Measurements from ENCODE around the gene CDCA4.

Gene CDCA4

GRCh38 chr14:104989236-104989950 lies 31.5 kb downstream of the CDCA4 start:
- no peak overlapping the region for H3K4me3 Mint-ChIP-seq
- ATAC-seq (ENCODE audit: low read depth), result no peak
- H3K36me3 Mint-ChIP-seq, result peaks cover 2% of the 10 kb centered on the region
- DNase-seq (ENCODE audit: low spot score in 2 of 2), result no peak
- H3K9me3 Mint-ChIP-seq, result no peaks in the 10 kb centered on the region
- H3K27ac Mint-ChIP-seq, result no peak overlapping the region
- peaks cover 3% of the 10 kb centered on the region for H3K27me3 Mint-ChIP-seq
- H3K4me1 Mint-ChIP-seq, result peaks cover 9% of the 10 kb centered on the region

- peaks cover 10% of the 10 kb centered on the region for H3K4me1 Mint-ChIP-seq
- H3K36me3 Mint-ChIP-seq, result peaks cover 2% of the 10 kb centered on the region
- ATAC-seq (ENCODE audit: low read depth), result no peak
- peak overlapping the region; percentile 63 for H3K27ac Mint-ChIP-seq
- peak in 1 of 2 donors; percentile 23 for DNase-seq (ENCODE audit: low spot score in 2 of 2)
- no peaks in the 10 kb centered on the region for H3K9me3 Mint-ChIP-seq
- H3K4me3 Mint-ChIP-seq, result peak overlapping the region; percentile 77
- H3K27me3 Mint-ChIP-seq, result peaks cover 3% of the 10 kb centered on the region
Observed at GRCh38 chr14:104986487-104987164, 34.3 kb downstream of the CDCA4 start.

GRCh38 chr14:104985675-104986486 lies 35.0 kb downstream of the CDCA4 start, which contains the start of gene CLBA1:
CLBA1 (plus strand) TSS chr14:104985788; CDS start chr14:104986432, 644 bp downstream.
- ATAC-seq (ENCODE audit: low read depth) (peak; percentile 97), DNase-seq (ENCODE audit: low spot score in 2 of 2) (peak; percentile 77 to 85)
- Mint-ChIP-seq H3K9me3 (no peaks in the 10 kb centered on the region), H3K27me3 (peaks cover 3% of the 10 kb centered on the region), H3K4me3 (peak within 1 kb of the TSS; percentile 83), H3K36me3 (peaks cover 2% of the 10 kb centered on the region), H3K4me1 (peaks cover 10% of the 10 kb centered on the region), H3K27ac (peak within 1 kb of the TSS; percentile 91)

GRCh38 chr14:104984056-104984894 lies 36.6 kb downstream of the CDCA4 start:
- H3K36me3 Mint-ChIP-seq, result peaks cover 2% of the 10 kb centered on the region
- peaks cover 8% of the 10 kb centered on the region for H3K27me3 Mint-ChIP-seq
- peak overlapping the region; percentile 83 for H3K4me3 Mint-ChIP-seq
- H3K9me3 Mint-ChIP-seq, result no peaks in the 10 kb centered on the region
- DNase-seq (ENCODE audit: low spot score in 2 of 2), result no peak
- no peak for ATAC-seq (ENCODE audit: low read depth)
- H3K27ac Mint-ChIP-seq, result peak overlapping the region; percentile 91
- H3K4me1 Mint-ChIP-seq, result peaks cover 15% of the 10 kb centered on the region

GRCh38 chr14:104983231-104983721 lies 37.6 kb downstream of the CDCA4 start:
- no peak overlapping the region for H3K4me3 Mint-ChIP-seq
- no peak overlapping the region for H3K27ac Mint-ChIP-seq
- H3K4me1 Mint-ChIP-seq, result peaks cover 17% of the 10 kb centered on the region
- H3K9me3 Mint-ChIP-seq, result no peaks in the 10 kb centered on the region
- H3K36me3 Mint-ChIP-seq, result peaks cover 2% of the 10 kb centered on the region
- ATAC-seq (ENCODE audit: low read depth), result no peak
- H3K27me3 Mint-ChIP-seq, result peaks cover 14% of the 10 kb centered on the region
- DNase-seq (ENCODE audit: low spot score in 2 of 2), result no peak

- ATAC-seq (ENCODE audit: low read depth) (no peak), DNase-seq (ENCODE audit: low spot score in 2 of 2) (no peak)
- Mint-ChIP-seq H3K4me1 (peaks cover 18% of the 10 kb centered on the region), H3K36me3 (peaks cover 2% of the 10 kb centered on the region), H3K27ac (no peak overlapping the region), H3K4me3 (no peak overlapping the region), H3K9me3 (no peaks in the 10 kb centered on the region), H3K27me3 (peaks cover 15% of the 10 kb centered on the region)
Observed at GRCh38 chr14:104982548-104983230, 38.2 kb downstream of the CDCA4 start.

GRCh38 chr14:104981699-104982541 lies 39.0 kb downstream of the CDCA4 start:
- Mint-ChIP-seq H3K36me3 (no peaks in the 10 kb centered on the region), H3K27ac (no peak overlapping the region), H3K4me3 (no peak overlapping the region), H3K27me3 (peaks cover 14% of the 10 kb centered on the region), H3K4me1 (peaks cover 17% of the 10 kb centered on the region), H3K9me3 (no peaks in the 10 kb centered on the region)
- ATAC-seq (ENCODE audit: low read depth) (no peak), DNase-seq (ENCODE audit: low spot score in 2 of 2) (peak in 1 of 2 donors; percentile 18)

- H3K27me3 Mint-ChIP-seq, result peaks cover 17% of the 10 kb centered on the region
- H3K9me3 Mint-ChIP-seq, result no peaks in the 10 kb centered on the region
- H3K36me3 Mint-ChIP-seq, result no peaks in the 10 kb centered on the region
- peaks cover 16% of the 10 kb centered on the region for H3K4me1 Mint-ChIP-seq
- no peak overlapping the region for H3K4me3 Mint-ChIP-seq
- ATAC-seq (ENCODE audit: low read depth) (no peak), DNase-seq (ENCODE audit: low spot score in 2 of 2) (no peak)
- no peak overlapping the region for H3K27ac Mint-ChIP-seq
Observed at GRCh38 chr14:104980611-104981531, 40.0 kb downstream of the CDCA4 start.

- no peak overlapping the region for H3K4me3 Mint-ChIP-seq
- peaks cover 18% of the 10 kb centered on the region for H3K27me3 Mint-ChIP-seq
- no peaks in the 10 kb centered on the region for H3K9me3 Mint-ChIP-seq
- ATAC-seq (ENCODE audit: low read depth) (no peak), DNase-seq (ENCODE audit: low spot score in 2 of 2) (no peak)
- H3K36me3 Mint-ChIP-seq, result no peaks in the 10 kb centered on the region
- peaks cover 19% of the 10 kb centered on the region for H3K4me1 Mint-ChIP-seq
- no peak overlapping the region for H3K27ac Mint-ChIP-seq
Observed at GRCh38 chr14:104979758-104980610, 40.9 kb downstream of the CDCA4 start.

GRCh38 chr14:104978746-104979691 lies 41.9 kb downstream of the CDCA4 start:
- ATAC-seq (ENCODE audit: low read depth) (no peak), DNase-seq (ENCODE audit: low spot score in 2 of 2) (no peak)
- no peak overlapping the region for H3K27ac Mint-ChIP-seq

More at GRCh38 chr14:104978746-104979691, 41.9 kb downstream of the CDCA4 start:
- Mint-ChIP-seq H3K36me3 (no peaks in the 10 kb centered on the region), H3K4me3 (peak overlapping the region; percentile 1), H3K4me1 (peaks cover 16% of the 10 kb centered on the region), H3K27me3 (peaks cover 22% of the 10 kb centered on the region), H3K9me3 (no peaks in the 10 kb centered on the region)
